ENCODE data around the gene DLGAP1. TPM values are rescaled to one million over a fixed set of nuclear protein-coding genes. Genes with fewer than 3 reads are reported as not detected.
A peak's percentile ranks its signal among the peaks of the same experiment; 100 is the strongest.

DLGAP1 gene
- polyA plus RNA-seq, 6 donors from 2014 or later: 0.32 TPM; not detected in 5

GRCh38 chr18:3669376-3669775 is 785.7 kb downstream of the DLGAP1 start:
- Mint-ChIP-seq H3K27me3 (no peaks in the 10 kb centered on the region), H3K36me3 (no peaks in the 10 kb centered on the region), H3K4me3 (no peak overlapping the region), H3K4me1 (peaks cover 4 to 12% (median 7%) of the 10 kb centered on the region in 3 donors), H3K9me3 (no peaks in the 10 kb centered on the region), H3K27ac (no peak overlapping the region)
- ATAC-seq (ENCODE audit: low read depth in 2 of 2): no peak
- no peak for DNase-seq

GRCh38 chr18:3667255-3668137 is 787.6 kb downstream of the DLGAP1 start:
- no peak overlapping the region for H3K4me3 Mint-ChIP-seq
- no peak overlapping the region for H3K27ac Mint-ChIP-seq
- H3K4me1 Mint-ChIP-seq: peaks cover 4 to 12% (median 7%) of the 10 kb centered on the region in 3 donors
- H3K36me3 Mint-ChIP-seq: no peaks in the 10 kb centered on the region
- ATAC-seq (ENCODE audit: low read depth in 2 of 2) (no peak), DNase-seq (no peak)
- no peaks in the 10 kb centered on the region for H3K27me3 Mint-ChIP-seq
- H3K9me3 Mint-ChIP-seq: no peaks in the 10 kb centered on the region

DNA sequence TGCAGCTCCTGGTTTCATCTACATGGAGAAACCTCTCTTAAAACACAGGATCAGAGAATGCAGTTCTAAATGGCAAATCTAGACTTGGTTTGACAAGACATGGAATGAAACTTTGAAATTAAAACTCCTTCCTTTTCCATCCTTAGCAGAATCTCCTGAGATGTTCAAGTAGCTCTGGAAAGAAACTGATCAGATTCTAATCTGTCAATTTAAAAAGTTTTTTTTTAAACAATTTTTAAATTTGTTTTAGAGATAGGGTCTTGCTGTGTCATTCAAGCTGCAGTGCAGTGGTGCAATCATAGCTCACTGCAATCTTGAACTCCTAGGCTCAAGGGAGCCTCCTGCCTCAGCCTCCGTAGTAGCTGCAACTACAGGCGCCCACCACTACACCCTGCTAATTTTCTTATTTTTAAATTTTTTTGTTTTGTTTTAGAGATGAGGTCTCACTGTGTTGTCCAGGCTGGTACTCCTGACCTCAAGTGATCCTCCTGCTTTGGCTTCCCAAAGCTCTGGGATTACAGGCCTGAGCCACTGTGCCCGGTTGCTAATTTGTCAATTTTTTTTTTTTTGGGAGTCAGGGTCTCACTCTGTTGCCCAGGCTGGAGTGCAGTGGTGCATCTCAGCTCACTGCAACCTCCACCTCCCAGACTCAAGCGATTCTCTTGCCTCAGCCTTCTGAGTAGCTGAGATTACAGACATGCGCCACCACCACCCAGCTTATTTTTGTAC is 788.4 kb downstream of the DLGAP1 start:
- Mint-ChIP-seq H3K27me3 (no peaks in the 10 kb centered on the region), H3K9me3 (no peaks in the 10 kb centered on the region), H3K4me3 (peak overlapping the region in 1 of 8 donors; percentile 31), H3K36me3 (no peaks in the 10 kb centered on the region), H3K27ac (peak overlapping the region in 1 of 6 donors; percentile 60), H3K4me1 (peaks cover 4 to 12% (median 7%) of the 10 kb centered on the region in 3 donors)
- DNase-seq: no peak
- ATAC-seq (ENCODE audit: low read depth in 2 of 2): no peak

GRCh38 chr18:3665780-3666525 is 789.2 kb downstream of the DLGAP1 start:
- Mint-ChIP-seq H3K4me1 (peaks cover 7 to 19% (median 11%) of the 10 kb centered on the region in 3 donors), H3K27me3 (no peaks in the 10 kb centered on the region), H3K9me3 (no peaks in the 10 kb centered on the region), H3K36me3 (no peaks in the 10 kb centered on the region), H3K4me3 (peak overlapping the region in 6 of 8 donors; percentile 31 to 83 (median 69)), H3K27ac (peak overlapping the region in 2 of 6 donors; percentile 60 to 62)
- DNase-seq (peak; percentile 59), ATAC-seq (ENCODE audit: low read depth in 2 of 2) (peak; percentile 56 to 59)

DNA sequence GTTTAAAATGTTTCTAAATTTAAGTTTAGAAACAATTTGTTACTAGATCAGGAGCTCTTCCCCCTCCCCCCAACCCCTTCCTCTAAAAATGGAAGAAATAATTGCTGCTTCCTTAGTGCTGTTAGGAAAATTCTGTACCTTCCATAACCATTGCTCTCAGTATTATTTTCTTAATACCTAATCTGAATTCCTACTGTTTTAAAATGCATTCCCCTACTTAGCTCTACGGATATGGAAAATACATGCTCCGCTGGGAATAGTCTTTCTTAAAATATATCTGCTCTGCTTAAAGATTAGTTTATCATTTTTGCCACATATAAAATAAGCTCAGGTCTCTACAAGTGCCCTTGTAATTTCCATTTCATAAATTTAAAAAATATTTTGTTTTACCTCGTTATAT is 789.9 kb downstream of the DLGAP1 start:
- no peaks in the 10 kb centered on the region for H3K27me3 Mint-ChIP-seq
- DNase-seq: no peak
- no peak overlapping the region for H3K4me3 Mint-ChIP-seq
- H3K9me3 Mint-ChIP-seq: no peaks in the 10 kb centered on the region
- H3K27ac Mint-ChIP-seq: no peak overlapping the region
- no peak for ATAC-seq (ENCODE audit: low read depth in 2 of 2)
- peaks cover 14 to 27% (median 19%) of the 10 kb centered on the region in 3 donors for H3K4me1 Mint-ChIP-seq
- H3K36me3 Mint-ChIP-seq: no peaks in the 10 kb centered on the region

DNA sequence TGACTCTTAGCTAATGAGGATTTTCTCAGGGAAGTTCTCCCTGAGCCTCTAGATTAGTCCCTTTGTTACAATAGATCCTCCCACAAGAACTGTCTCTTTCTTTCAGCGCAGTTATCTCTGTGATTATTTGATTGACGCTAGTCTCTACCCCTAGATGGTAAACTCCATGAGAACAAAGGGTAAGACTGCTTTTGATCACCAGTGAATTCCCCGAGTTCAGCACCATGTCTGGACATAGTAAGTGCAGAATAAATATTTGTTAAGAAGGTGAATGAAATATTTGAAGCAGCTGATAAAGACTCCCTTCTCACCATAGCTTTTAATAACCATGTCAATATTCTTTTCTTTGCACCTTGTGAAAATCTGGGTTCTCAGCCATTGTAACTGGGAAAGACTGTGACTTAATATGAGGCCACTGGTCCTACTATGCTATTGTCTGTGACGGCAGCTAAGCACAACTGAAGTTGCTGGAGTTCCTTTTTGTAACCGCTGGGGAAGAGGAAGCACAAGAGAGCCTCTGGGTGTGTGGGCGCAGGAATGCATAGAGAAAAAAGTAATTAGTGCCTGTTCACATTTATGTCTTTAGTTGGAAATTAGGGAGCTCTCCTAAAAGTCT is 790.4 kb downstream of the DLGAP1 start:
- ATAC-seq (ENCODE audit: low read depth in 2 of 2): peak; percentile 34 to 59
- Mint-ChIP-seq H3K4me3 (no peak overlapping the region), H3K4me1 (peaks cover 18 to 31% (median 22%) of the 10 kb centered on the region in 3 donors), H3K9me3 (no peaks in the 10 kb centered on the region), H3K27me3 (no peaks in the 10 kb centered on the region), H3K27ac (peak overlapping the region in 1 of 6 donors; percentile 16), H3K36me3 (no peaks in the 10 kb centered on the region)
- DNase-seq: peak; percentile 6

GRCh38 chr18:3663870-3664512 is 791.1 kb downstream of the DLGAP1 start:
- DNase-seq: no peak
- Mint-ChIP-seq H3K36me3 (no peaks in the 10 kb centered on the region), H3K27ac (peak overlapping the region in 2 of 6 donors; percentile 16 to 45), H3K4me3 (no peak overlapping the region), H3K9me3 (no peaks in the 10 kb centered on the region), H3K27me3 (no peaks in the 10 kb centered on the region), H3K4me1 (peaks cover 19 to 32% (median 22%) of the 10 kb centered on the region in 3 donors)
- ATAC-seq (ENCODE audit: low read depth in 2 of 2): no peak

GRCh38 chr18:3661989-3662388 is 793.1 kb downstream of the DLGAP1 start:
- Mint-ChIP-seq H3K36me3 (no peaks in the 10 kb centered on the region), H3K4me1 (peaks cover 19 to 32% (median 22%) of the 10 kb centered on the region in 3 donors), H3K4me3 (no peak overlapping the region), H3K9me3 (no peaks in the 10 kb centered on the region), H3K27ac (no peak overlapping the region), H3K27me3 (no peaks in the 10 kb centered on the region)
- DNase-seq (no peak), ATAC-seq (ENCODE audit: low read depth in 2 of 2) (no peak)

DNA sequence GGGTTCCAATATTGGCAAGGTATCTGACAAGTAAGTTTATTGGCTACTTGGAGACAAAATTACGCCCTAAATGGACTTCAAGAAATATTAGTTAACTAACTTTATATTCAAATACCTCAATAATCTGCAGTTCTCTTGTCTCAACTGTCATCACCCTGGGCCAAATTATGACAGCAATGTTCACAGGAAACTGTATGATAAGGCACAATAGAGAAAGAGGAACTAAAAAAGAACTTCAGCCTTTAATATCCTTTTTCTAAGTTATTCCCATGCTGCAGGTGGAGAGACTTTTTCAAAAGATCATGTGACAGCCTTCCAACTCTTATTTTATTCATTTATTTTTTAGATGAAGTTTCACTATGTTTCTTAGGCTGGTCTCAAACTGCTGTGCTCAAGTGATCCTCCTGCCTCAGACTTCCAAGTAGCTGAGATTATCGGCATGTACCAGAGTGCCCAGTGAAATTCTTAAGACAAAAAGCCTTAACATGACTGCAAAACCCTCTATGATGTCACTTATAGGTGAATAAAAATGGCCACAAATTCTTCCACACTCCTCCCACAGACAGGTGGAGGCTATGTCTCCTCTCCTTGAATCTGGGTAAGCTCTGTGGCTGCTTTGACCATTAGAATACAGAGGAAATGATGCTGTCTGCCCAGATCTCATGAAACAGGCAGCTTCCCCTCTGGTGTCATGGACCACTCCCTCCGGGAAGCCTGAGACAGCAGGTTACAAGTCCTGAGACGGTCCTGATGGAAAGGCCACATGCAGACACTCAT is 794.2 kb downstream of the DLGAP1 start:
- peak overlapping the region in 3 of 6 donors; percentile 59 to 86 (median 66) for H3K27ac Mint-ChIP-seq
- no peaks in the 10 kb centered on the region for H3K36me3 Mint-ChIP-seq
- H3K27me3 Mint-ChIP-seq: no peaks in the 10 kb centered on the region
- ATAC-seq (ENCODE audit: low read depth in 2 of 2): peak; percentile 80 to 83
- DNase-seq: peak; percentile 31
- peaks cover 19 to 31% (median 22%) of the 10 kb centered on the region in 3 donors for H3K4me1 Mint-ChIP-seq
- no peaks in the 10 kb centered on the region for H3K9me3 Mint-ChIP-seq
- peak overlapping the region in 7 of 8 donors; percentile 3 to 68 (median 14) for H3K4me3 Mint-ChIP-seq

DNA sequence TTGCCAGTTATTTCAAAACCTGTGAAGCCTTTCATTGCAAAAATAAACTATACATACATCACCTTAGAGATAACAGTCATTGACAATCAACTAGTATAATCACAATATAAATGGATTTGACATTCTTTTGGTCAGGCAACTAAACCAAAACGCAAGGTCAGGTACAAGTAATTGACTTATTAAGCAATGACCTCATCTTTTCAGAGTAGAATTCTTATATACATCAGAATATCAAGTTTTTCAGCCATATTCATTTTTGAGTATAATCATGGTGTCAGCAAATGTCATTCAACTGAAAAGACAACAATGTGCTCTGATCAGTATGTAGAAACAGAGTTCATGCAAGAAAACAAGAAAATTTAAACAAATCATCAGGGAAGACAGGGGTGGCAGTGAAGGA is 796.6 kb downstream of the DLGAP1 start:
- no peaks in the 10 kb centered on the region for H3K27me3 Mint-ChIP-seq
- no peak for ATAC-seq (ENCODE audit: low read depth in 2 of 2)
- no peak for DNase-seq
- no peaks in the 10 kb centered on the region for H3K36me3 Mint-ChIP-seq
- peaks cover 15 to 20% (median 15%) of the 10 kb centered on the region in 3 donors for H3K4me1 Mint-ChIP-seq
- no peaks in the 10 kb centered on the region for H3K9me3 Mint-ChIP-seq
- no peak overlapping the region for H3K4me3 Mint-ChIP-seq
- no peak overlapping the region for H3K27ac Mint-ChIP-seq

- peaks cover 6 to 8% (median 7%) of the 10 kb centered on the region in 3 donors for H3K4me1 Mint-ChIP-seq
- ATAC-seq (ENCODE audit: low read depth in 2 of 2) (no peak), DNase-seq (no peak)
- H3K36me3 Mint-ChIP-seq: no peaks in the 10 kb centered on the region
- no peaks in the 10 kb centered on the region for H3K9me3 Mint-ChIP-seq
- H3K4me3 Mint-ChIP-seq: no peak overlapping the region
- H3K27me3 Mint-ChIP-seq: no peaks in the 10 kb centered on the region
- peak overlapping the region in 1 of 6 donors; percentile 39 for H3K27ac Mint-ChIP-seq
These were observed 799.7 kb downstream of the DLGAP1 start for GRCh38 chr18:3655254-3656050.
